Nephron (organoid): ENCODE data around the gene NACC2.

Experiments
- H3K27ac Mint-ChIP-seq, 3 experiments: 2 replicates each; pipeline ENCODE4 v1.8.0; 2020; ENCODE audit warnings: mixed read lengths in 3 of 3, mild to moderate bottlenecking in 2 of 3, moderate library complexity in 1 of 3
- H3K27me3 Mint-ChIP-seq: 2 replicates; pipeline ENCODE4 v1.8.0; 2021; ENCODE audit warnings: low read depth, mild to moderate bottlenecking, moderate library complexity, mixed read lengths
- H3K36me3 Mint-ChIP-seq: 2 replicates; pipeline ENCODE4 v1.8.0; 2020; ENCODE audit warnings: low read depth, mixed read lengths
- H3K4me1 Mint-ChIP-seq: 2 replicates; pipeline ENCODE4 v1.8.0; 2020; ENCODE audit warnings: mixed read lengths
- H3K4me3 Mint-ChIP-seq, 3 experiments: 2 replicates each; pipeline ENCODE4 v1.8.0; 2020; ENCODE audit warnings: mild to moderate bottlenecking in 3 of 3, mixed read lengths in 3 of 3, moderate library complexity in 2 of 3
- H3K9me3 Mint-ChIP-seq: 2 replicates; pipeline ENCODE4 v1.8.0; 2020; ENCODE audit warnings: mixed read lengths
- CTCF ChIP-seq, 3 experiments: fragments of 200-600 bp; sonication (generic); IDR thresholded peaks; one replicate each; pipeline ENCODE4 v1.5.0; 2021; ENCODE audit warnings: antibody characterized with exemption in 3 of 3; ENCODE audit not compliant: unreplicated experiment in 3 of 3

The NACC2 gene

GRCh38 chr9:136056546-136057235 is 38.4 kb downstream of the NACC2 start:
- Mint-ChIP-seq H3K27me3 (peaks cover 6% of the 10 kb centered on the region), H3K27ac (peak overlapping the region in 2 of 3 experiments; percentile 14 to 40), H3K36me3 (no peaks in the 10 kb centered on the region), H3K9me3 (no peaks in the 10 kb centered on the region), H3K4me3 (no peak overlapping the region), H3K4me1 (peaks cover 32% of the 10 kb centered on the region)
- no peak for TF ChIP-seq CTCF (IDR thresholded peaks at IDR 0.05; ENCODE audit: unreplicated experiment in 3 of 3)

- TF ChIP-seq CTCF (IDR thresholded peaks at IDR 0.05; ENCODE audit: unreplicated experiment in 3 of 3), result no peak
- H3K9me3 Mint-ChIP-seq, result no peaks in the 10 kb centered on the region
Observed at GRCh38 chr9:136055715-136056545, 39.2 kb downstream of the NACC2 start.

GRCh38 chr9:136054798-136055714 is 40.0 kb downstream of the NACC2 start:
- peaks cover 6% of the 10 kb centered on the region for H3K27me3 Mint-ChIP-seq
- peaks cover 31% of the 10 kb centered on the region for H3K4me1 Mint-ChIP-seq
- TF ChIP-seq CTCF (IDR thresholded peaks at IDR 0.05; ENCODE audit: unreplicated experiment in 3 of 3), result no peak
- peak overlapping the region; percentile 22 to 38 (median 32) for H3K4me3 Mint-ChIP-seq
- peak overlapping the region in 1 of 3 experiments; percentile 38 for H3K27ac Mint-ChIP-seq
- no peaks in the 10 kb centered on the region for H3K9me3 Mint-ChIP-seq
- no peaks in the 10 kb centered on the region for H3K36me3 Mint-ChIP-seq

More at GRCh38 chr9:136055715-136056545, 39.2 kb downstream of the NACC2 start:
- Mint-ChIP-seq H3K4me3 (no peak overlapping the region), H3K27ac (no peak overlapping the region), H3K36me3 (no peaks in the 10 kb centered on the region), H3K4me1 (peaks cover 32% of the 10 kb centered on the region), H3K27me3 (peaks cover 6% of the 10 kb centered on the region)

- peaks cover 6% of the 10 kb centered on the region for H3K27me3 Mint-ChIP-seq
- no peak for TF ChIP-seq CTCF (IDR thresholded peaks at IDR 0.05; ENCODE audit: unreplicated experiment in 3 of 3)
- H3K27ac Mint-ChIP-seq, result peak overlapping the region in 1 of 3 experiments; percentile 93
- no peak overlapping the region for H3K4me3 Mint-ChIP-seq
- H3K9me3 Mint-ChIP-seq, result no peaks in the 10 kb centered on the region
- peaks cover 28% of the 10 kb centered on the region for H3K4me1 Mint-ChIP-seq
- no peaks in the 10 kb centered on the region for H3K36me3 Mint-ChIP-seq
Observed at GRCh38 chr9:136054146-136054545, 40.9 kb downstream of the NACC2 start.

- H3K9me3 Mint-ChIP-seq, result no peaks in the 10 kb centered on the region
- peaks cover 28% of the 10 kb centered on the region for H3K4me1 Mint-ChIP-seq
- no peak overlapping the region for H3K4me3 Mint-ChIP-seq
- TF ChIP-seq CTCF (IDR thresholded peaks at IDR 0.05; ENCODE audit: unreplicated experiment in 3 of 3), result no peak
- peak overlapping the region in 2 of 3 experiments; percentile 69 to 93 for H3K27ac Mint-ChIP-seq
- no peaks in the 10 kb centered on the region for H3K36me3 Mint-ChIP-seq
- peaks cover 6% of the 10 kb centered on the region for H3K27me3 Mint-ChIP-seq
Observed at GRCh38 chr9:136053757-136054142, 41.3 kb downstream of the NACC2 start.
